GM23338 (cell line): ENCODE data around the gene APOOL. TPM values are rescaled to one million over a fixed set of nuclear protein-coding genes. Genes with fewer than 3 reads are reported as not detected.

ENCODE experiments used
- ATAC-seq: fragments of 200-7000 bp; cut with Tn5 transposase; 3 replicates; pipeline ENCODE4 v1.9.1; 2020
- DNase-seq: peaks from one replicate; pipeline ENCODE4 v3.0.0-alpha.2; 2015; ENCODE audit warnings: low spot score
- H2AFZ ChIP-seq: fragments of 200-600 bp; sonication (generic); 2 replicates; pipeline ENCODE4 v1.8.0; 2016; ENCODE audit warnings: antibody characterized with exemption, mild to moderate bottlenecking, moderate library complexity
- H3F3A ChIP-seq: fragments of 200-600 bp; sonication (generic); replicated peaks from 2 replicates; pipeline ENCODE4 v1.8.0; 2017; ENCODE audit warnings: antibody characterized with exemption, mixed run types, low read depth
- H3K27ac ChIP-seq: fragments of 200-600 bp; sonication (generic); 2 replicates; pipeline ENCODE4 v1.6.1; 2016; ENCODE audit warnings: low read depth
- H3K27me3 ChIP-seq: fragments of 200-600 bp; sonication (generic); 2 replicates; pipeline ENCODE4 v1.8.0; 2016; ENCODE audit warnings: mild to moderate bottlenecking, mixed run types, moderate library complexity; ENCODE audit not compliant: insufficient read depth
- H3K36me3 ChIP-seq: fragments of 200-600 bp; sonication (generic); 2 replicates; pipeline ENCODE4 v1.8.0; 2016; ENCODE audit warnings: mild to moderate bottlenecking; ENCODE audit not compliant: insufficient read depth
- H3K4me1 ChIP-seq: fragments of 200-600 bp; sonication (generic); 2 replicates; pipeline ENCODE4 v1.8.0; 2016; ENCODE audit warnings: mild to moderate bottlenecking, moderate library complexity; ENCODE audit not compliant: insufficient read depth
- H3K4me2 ChIP-seq: fragments of 200-600 bp; sonication (generic); 2 replicates; pipeline ENCODE4 v1.7.1; 2017; ENCODE audit warnings: mixed run types
- H3K4me3 ChIP-seq: fragments of 200-600 bp; sonication (generic); 2 replicates; pipeline ENCODE4 v1.6.1; 2016; ENCODE audit warnings: mixed run types
- H3K79me2 ChIP-seq: fragments of 200-600 bp; sonication (generic); replicated peaks from 2 replicates; pipeline ENCODE4 v1.8.0; 2017; ENCODE audit warnings: mild to moderate bottlenecking; ENCODE audit not compliant: insufficient read depth
- H3K9me2 ChIP-seq: fragments of 200-600 bp; sonication (generic); 2 replicates; pipeline ENCODE4 v1.8.0; 2017; ENCODE audit not compliant: insufficient read depth
- H4K20me1 ChIP-seq: fragments of 200-600 bp; sonication (generic); replicated peaks from 2 replicates; pipeline ENCODE4 v1.8.0; 2017; ENCODE audit warnings: mild to moderate bottlenecking; ENCODE audit not compliant: insufficient read depth
- H3K27ac Mint-ChIP-seq: 2 replicates; pipeline ENCODE4 v1.8.0; 2020; ENCODE audit warnings: inconsistent platforms, mild to moderate bottlenecking, moderate library complexity, mixed read lengths
- H3K27me3 Mint-ChIP-seq: 3 replicates; pipeline ENCODE4 v1.8.0; 2022; ENCODE audit warnings: low read depth, mild to moderate bottlenecking, moderate library complexity, mixed read lengths, inconsistent platforms; ENCODE audit not compliant: insufficient read depth, poor library complexity
- H3K36me3 Mint-ChIP-seq: 3 replicates; pipeline ENCODE4 v1.8.0; 2021; ENCODE audit warnings: low read depth, mild to moderate bottlenecking, inconsistent platforms, moderate library complexity, mixed read lengths
- H3K4me1 Mint-ChIP-seq: 3 replicates; pipeline ENCODE4 v1.8.0; 2020; ENCODE audit warnings: mild to moderate bottlenecking, inconsistent platforms, mixed read lengths
- H3K4me3 Mint-ChIP-seq: 3 replicates; pipeline ENCODE4 v1.8.0; 2021; ENCODE audit warnings: moderate library complexity, mild to moderate bottlenecking, inconsistent platforms, mixed read lengths
- H3K9me3 Mint-ChIP-seq: 3 replicates; pipeline ENCODE4 v1.8.0; 2020; ENCODE audit warnings: moderate library complexity, mild to moderate bottlenecking, inconsistent platforms, mixed read lengths
- CREB1 ChIP-seq: fragments of 250-450 bp; sonication (Bioruptor Pico); IDR thresholded peaks from 2 replicates; pipeline ENCODE4 v1.5.0; 2020; ENCODE audit warnings: low read depth, mild to moderate bottlenecking, moderate library complexity
- EZH2 ChIP-seq: fragments of 200-600 bp; sonication (generic); IDR thresholded peaks from one replicate; pipeline ENCODE4 v1.8.0; 2017; ENCODE audit warnings: antibody characterized with exemption, mild to moderate bottlenecking, low read depth; ENCODE audit not compliant: unreplicated experiment
- NANOG ChIP-seq: IDR thresholded peaks from 2 replicates; pipeline ENCODE4 v1.6.1; 2016; ENCODE audit warnings: antibody characterized with exemption, borderline replicate concordance
- POLR2AphosphoS5 ChIP-seq: IDR thresholded peaks from 2 replicates; pipeline ENCODE4 v1.6.1; 2016; ENCODE audit warnings: antibody characterized with exemption, low read depth
- STAT1 ChIP-seq: IDR thresholded peaks from one replicate; pipeline ENCODE4 v1.6.1; 2016; ENCODE audit warnings: antibody characterized with exemption; ENCODE audit not compliant: unreplicated experiment
- ZNF114 ChIP-seq: fragments of 250-450 bp; sonication (Bioruptor Pico); IDR thresholded peaks from 2 replicates; pipeline ENCODE4 v1.5.0; 2020; ENCODE audit warnings: mild to moderate bottlenecking, moderate library complexity
- ZNF331 ChIP-seq: fragments of 250-450 bp; sonication (Bioruptor Pico); IDR thresholded peaks from 2 replicates; pipeline ENCODE4 v1.5.0; 2020; ENCODE audit warnings: low read depth, mild to moderate bottlenecking, moderate library complexity
- polyA plus RNA-seq: library from polyadenylated mRNA; unstranded; fragments of >200 nt; fragmentation: Nextera tagmentation; extraction: Ambion mirVana; gene quantifications from 2 replicates; pipeline ENCODE4 v1.2.1, GENCODE V29; 2016
- total RNA-seq: library from RNA; depleted of rRNA; stranded (reverse); fragments of >200 nt; shearing (Covaris generic); gene quantifications from 2 replicates; pipeline ENCODE4 v1.2.3, GENCODE V29; 2014
- TF ChIP-seq, protein P1 (sequence below): IDR thresholded peaks from 2 replicates; pipeline ENCODE4 v1.6.1; 2016; ENCODE audit warnings: antibody characterized with exemption
- TF ChIP-seq, protein P2 (sequence below), 2 experiments: fragments of 200-600 bp in 1 of 2; sonication (generic) in 1 of 2; conservative IDR thresholded peaks; 2 replicates each; pipeline versions ENCODE4 v1.5.1 to v1.6.1; 2016 to 2017; ENCODE audit warnings: antibody characterized with exemption in 2 of 2, low read depth in 2 of 2, mild to moderate bottlenecking in 2 of 2, moderate library complexity in 1 of 2

Gene APOOL
- total and polyA plus RNA-seq, 2 experiments from 2014 or later: 10.4 to 11.0 TPM

DNA sequence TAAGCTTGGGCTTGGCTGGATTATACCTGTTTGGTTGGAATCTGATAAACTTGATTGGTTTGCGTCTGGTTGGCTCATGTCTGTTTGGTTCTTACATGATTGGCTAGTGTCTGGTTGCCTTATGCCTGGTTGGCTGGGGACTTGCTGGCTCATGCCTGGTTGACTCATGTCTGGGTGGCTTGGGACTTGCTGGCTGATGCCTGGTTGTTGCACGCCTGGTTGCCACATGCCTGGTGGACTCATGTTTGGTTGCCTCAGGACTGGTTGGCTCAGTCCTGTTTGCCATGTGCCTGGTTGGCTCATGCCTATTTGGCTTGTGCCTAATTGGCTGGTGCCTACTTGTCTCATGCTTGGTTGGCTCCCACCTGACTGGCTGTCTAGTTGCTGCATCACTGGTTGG lies 104.5 kb downstream of the APOOL start:
- TF ChIP-seq NANOG (no peak), ZNF331 (CRISPR knock-in tag) (no peak), CREB1 (no peak), EZH2 (no peak), POLR2AphosphoS5 (no peak), ZNF114 (CRISPR knock-in tag) (no peak)
- TF ChIP-seq, protein P1, sequence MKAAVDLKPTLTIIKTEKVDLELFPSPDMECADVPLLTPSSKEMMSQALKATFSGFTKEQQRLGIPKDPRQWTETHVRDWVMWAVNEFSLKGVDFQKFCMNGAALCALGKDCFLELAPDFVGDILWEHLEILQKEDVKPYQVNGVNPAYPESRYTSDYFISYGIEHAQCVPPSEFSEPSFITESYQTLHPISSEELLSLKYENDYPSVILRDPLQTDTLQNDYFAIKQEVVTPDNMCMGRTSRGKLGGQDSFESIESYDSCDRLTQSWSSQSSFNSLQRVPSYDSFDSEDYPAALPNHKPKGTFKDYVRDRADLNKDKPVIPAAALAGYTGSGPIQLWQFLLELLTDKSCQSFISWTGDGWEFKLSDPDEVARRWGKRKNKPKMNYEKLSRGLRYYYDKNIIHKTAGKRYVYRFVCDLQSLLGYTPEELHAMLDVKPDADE: no peak
- Mint-ChIP-seq H3K27me3 (peaks cover 3% of the 10 kb centered on the region), H3K36me3 (no peaks in the 10 kb centered on the region; the same call in 2 of the 3 replicates), H3K27ac (no peak overlapping the region), H3K4me3 (no peak overlapping the region), H3K9me3 (no peaks in the 10 kb centered on the region; the same call in 2 of the 3 replicates), H3K4me1 (no peaks in the 10 kb centered on the region)
- no peaks in the 10 kb centered on the region for H3K9me2 ChIP-seq
- no peaks in the 10 kb centered on the region for H3K79me2 ChIP-seq
- no peaks in the 10 kb centered on the region for H3K36me3 ChIP-seq
- no peaks in the 10 kb centered on the region for H3F3A ChIP-seq
- no peak overlapping the region for H3K4me2 ChIP-seq
- no peaks in the 10 kb centered on the region for H4K20me1 ChIP-seq
- DNase-seq: no peak
- ATAC-seq: no peak
- H2AFZ ChIP-seq: no peak overlapping the region
- H3K4me1 ChIP-seq: no peaks in the 10 kb centered on the region
- H3K4me3 ChIP-seq: no peak overlapping the region
- H3K27ac ChIP-seq: no peak overlapping the region
- H3K27me3 ChIP-seq: no peaks in the 10 kb centered on the region

DNA sequence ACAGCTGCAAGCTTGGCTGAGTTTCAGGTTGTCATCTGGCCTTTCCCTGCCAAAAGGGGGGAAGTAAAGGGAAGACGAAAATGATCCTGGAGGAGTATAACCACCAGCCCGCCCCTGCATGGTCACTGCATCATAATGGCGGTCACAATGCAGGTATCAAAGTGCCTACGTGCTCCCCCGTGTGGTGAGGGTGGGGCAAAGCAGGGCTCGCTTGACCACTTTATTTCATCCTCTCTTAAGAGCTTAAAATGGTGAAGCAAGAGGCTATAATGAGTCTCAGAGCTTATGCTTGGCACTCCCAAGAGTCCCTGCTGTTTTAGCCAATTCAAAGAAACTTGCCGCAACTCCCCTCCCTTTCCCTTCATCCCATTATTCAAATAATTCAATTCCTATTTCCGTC lies 105.6 kb downstream of the APOOL start:
- Mint-ChIP-seq H3K4me1 (no peaks in the 10 kb centered on the region), H3K27ac (no peak overlapping the region), H3K27me3 (peaks cover 3% of the 10 kb centered on the region), H3K9me3 (no peaks in the 10 kb centered on the region; the same call in 2 of the 3 replicates), H3K36me3 (no peaks in the 10 kb centered on the region; the same call in 2 of the 3 replicates), H3K4me3 (no peak overlapping the region)
- DNase-seq (peak; percentile 62), ATAC-seq (peak; percentile 55; the same call in 2 of the 3 replicates)
- H3F3A ChIP-seq: no peaks in the 10 kb centered on the region
- TF ChIP-seq, protein P2, sequence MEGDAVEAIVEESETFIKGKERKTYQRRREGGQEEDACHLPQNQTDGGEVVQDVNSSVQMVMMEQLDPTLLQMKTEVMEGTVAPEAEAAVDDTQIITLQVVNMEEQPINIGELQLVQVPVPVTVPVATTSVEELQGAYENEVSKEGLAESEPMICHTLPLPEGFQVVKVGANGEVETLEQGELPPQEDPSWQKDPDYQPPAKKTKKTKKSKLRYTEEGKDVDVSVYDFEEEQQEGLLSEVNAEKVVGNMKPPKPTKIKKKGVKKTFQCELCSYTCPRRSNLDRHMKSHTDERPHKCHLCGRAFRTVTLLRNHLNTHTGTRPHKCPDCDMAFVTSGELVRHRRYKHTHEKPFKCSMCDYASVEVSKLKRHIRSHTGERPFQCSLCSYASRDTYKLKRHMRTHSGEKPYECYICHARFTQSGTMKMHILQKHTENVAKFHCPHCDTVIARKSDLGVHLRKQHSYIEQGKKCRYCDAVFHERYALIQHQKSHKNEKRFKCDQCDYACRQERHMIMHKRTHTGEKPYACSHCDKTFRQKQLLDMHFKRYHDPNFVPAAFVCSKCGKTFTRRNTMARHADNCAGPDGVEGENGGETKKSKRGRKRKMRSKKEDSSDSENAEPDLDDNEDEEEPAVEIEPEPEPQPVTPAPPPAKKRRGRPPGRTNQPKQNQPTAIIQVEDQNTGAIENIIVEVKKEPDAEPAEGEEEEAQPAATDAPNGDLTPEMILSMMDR (conservative IDR thresholded peaks at IDR 0.05; ENCODE audit: low read depth in 2 of 2): peak; percentile 61 to 70
- TF ChIP-seq CREB1: no peak
- H3K9me2 ChIP-seq: no peaks in the 10 kb centered on the region
- 0 out of 2 replicates have a peak overlapping the region, but pooled peaks have one; percentile 14 for H2AFZ ChIP-seq
- no peaks in the 10 kb centered on the region for H3K36me3 ChIP-seq
- H3K27ac ChIP-seq: no peak overlapping the region
- H4K20me1 ChIP-seq: no peaks in the 10 kb centered on the region
- H3K4me2 ChIP-seq: no peak overlapping the region
- H3K4me3 ChIP-seq: no peak overlapping the region
- H3K79me2 ChIP-seq: no peaks in the 10 kb centered on the region
- H3K4me1 ChIP-seq: no peaks in the 10 kb centered on the region
- H3K27me3 ChIP-seq: no peaks in the 10 kb centered on the region

DNA sequence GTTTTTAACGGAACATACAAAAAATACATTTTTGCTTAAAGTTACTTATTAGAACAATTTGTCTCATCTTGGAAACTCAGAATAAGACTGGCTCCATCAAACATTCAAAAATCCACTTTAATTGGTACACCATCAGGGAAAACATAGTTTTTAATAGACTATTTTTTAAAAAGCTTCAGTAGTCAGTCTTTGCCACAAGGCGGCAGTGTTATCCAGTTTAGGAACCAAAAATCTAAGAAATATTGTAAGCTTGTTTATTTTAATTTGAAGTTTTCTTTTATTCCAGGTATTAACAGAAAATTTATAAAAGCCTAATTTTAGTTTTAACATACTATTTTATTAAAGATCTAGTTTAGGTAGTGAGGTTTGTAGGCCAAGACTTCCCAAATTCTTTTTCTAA lies 107.7 kb downstream of the APOOL start:
- Mint-ChIP-seq H3K27me3 (peaks cover 3% of the 10 kb centered on the region), H3K9me3 (no peaks in the 10 kb centered on the region; the same call in 1 of the 3 replicates), H3K27ac (no peak overlapping the region), H3K36me3 (no peaks in the 10 kb centered on the region; the same call in 2 of the 3 replicates), H3K4me1 (no peaks in the 10 kb centered on the region), H3K4me3 (no peak overlapping the region)
- no peaks in the 10 kb centered on the region for H3F3A ChIP-seq
- H3K27me3 ChIP-seq: no peaks in the 10 kb centered on the region
- H3K27ac ChIP-seq: no peak overlapping the region
- ATAC-seq (no peak), DNase-seq (peak; percentile 8)
- no peaks in the 10 kb centered on the region for H3K9me2 ChIP-seq
- H3K4me3 ChIP-seq: no peak overlapping the region
- no peaks in the 10 kb centered on the region for H3K36me3 ChIP-seq
- H4K20me1 ChIP-seq: no peaks in the 10 kb centered on the region
- H3K79me2 ChIP-seq: no peaks in the 10 kb centered on the region
- TF ChIP-seq EZH2: no peak
- no peak for TF ChIP-seq STAT1
- TF ChIP-seq, protein P2 (conservative IDR thresholded peaks at IDR 0.05; ENCODE audit: low read depth in 2 of 2): peak in 1 of 2 experiments; percentile 70; a peak in 3 of 4 replicates
- no peak for TF ChIP-seq CREB1
- no peak for TF ChIP-seq POLR2AphosphoS5
- H2AFZ ChIP-seq: no peak overlapping the region
- H3K4me2 ChIP-seq: no peak overlapping the region
- H3K4me1 ChIP-seq: no peaks in the 10 kb centered on the region
